GDM1 (cell line): Measurements from ENCODE around the gene SASH3.

ENCODE experiments used
- DNase-seq: peaks from one replicate; lab custom pipeline; 2025; lab: John Stamatoyannopoulos, UW

The SASH3 gene

GRCh38 chrX:129808829-129809796, 29.4 kb downstream of the SASH3 start:
- DNase-seq, result no peak

GRCh38 chrX:129813662-129814368, 34.1 kb downstream of the SASH3 start:
- no peak for DNase-seq

GRCh38 chrX:129818123-129818522, 38.4 kb downstream of the SASH3 start:
- no peak for DNase-seq

- peak; percentile 22 for DNase-seq
Measured at GRCh38 chrX:129823115-129823514, 43.4 kb downstream of the SASH3 start.

- no peak for DNase-seq
Measured at GRCh38 chrX:129823522-129823921, 43.8 kb downstream of the SASH3 start.

- no peak for DNase-seq
Measured at GRCh38 chrX:129824620-129825019, 44.9 kb downstream of the SASH3 start.

- no peak for DNase-seq
Measured at GRCh38 chrX:129825746-129826505, 46.2 kb downstream of the SASH3 start.

- DNase-seq, result no peak
Measured at GRCh38 chrX:129830494-129830893, 50.7 kb downstream of the SASH3 start.

GRCh38 chrX:129831091-129831885, 51.5 kb downstream of the SASH3 start:
- DNase-seq, result no peak

GRCh38 chrX:129833153-129833990, 53.6 kb downstream of the SASH3 start:
- no peak for DNase-seq

- no peak for DNase-seq
Measured at GRCh38 chrX:129836827-129837226, 57.1 kb downstream of the SASH3 start.

GRCh38 chrX:129840344-129840743, 60.6 kb downstream of the SASH3 start:
- no peak for DNase-seq

- DNase-seq, result no peak
Measured at GRCh38 chrX:129842510-129843208, 62.9 kb downstream of the SASH3 start.

GRCh38 chrX:129843209-129843458, 63.4 kb downstream of the SASH3 start:
- DNase-seq, result no peak

- DNase-seq, result peak; percentile 74
Measured at GRCh38 chrX:129843459-129844306, 63.9 kb downstream of the SASH3 start, which contains the start of gene ZDHHC9. ZDHHC9 (minus strand) TSS chrX:129843886; CDS start chrX:129841945, 1,941 bp downstream.
